Astrocyte of the cerebellum (primary cell): Measurements from ENCODE around the gene BNIP2.

ENCODE experiments used
- DNase-seq: peaks from one replicate; pipeline ENCODE4 v3.0.0-alpha.2; 2011; ENCODE audit warnings: low read depth
- H3K4me3 ChIP-seq: 2 replicates; pipeline ENCODE4 v1.5.1; 2011; ENCODE audit warnings: mild to moderate bottlenecking, low read depth, low read length, moderate library complexity
- CTCF ChIP-seq: IDR thresholded peaks from 2 replicates; pipeline ENCODE4 v1.5.1; 2012; ENCODE audit warnings: low read length, low read depth, moderate library complexity, mild to moderate bottlenecking; ENCODE audit errors: missing control alignments
- in situ Hi-C: cut with HindIII; loops from 2 replicates; pipeline ENCODE4 v1.10.0; 2017; ENCODE audit warnings: low sequenced_read_pairs

BNIP2 gene

GRCh38 chr15:59618406-59618805, 70.7 kb downstream of the BNIP2 start:
- in situ Hi-C loops: no loop called here
- TF ChIP-seq CTCF: no peak
- no peak for DNase-seq
- no peak overlapping the region for H3K4me3 ChIP-seq

- TF ChIP-seq CTCF: no peak
- DNase-seq: no peak
- no peak overlapping the region for H3K4me3 ChIP-seq
- in situ Hi-C loops: no loop called here
Measured at GRCh38 chr15:59616379-59616778, 72.7 kb downstream of the BNIP2 start.

- in situ Hi-C loops: no loop called here
- no peak overlapping the region for H3K4me3 ChIP-seq
- TF ChIP-seq CTCF: no peak
- DNase-seq: no peak
Measured at GRCh38 chr15:59615661-59616060, 73.5 kb downstream of the BNIP2 start.

GRCh38 chr15:59614153-59614552, 75.0 kb downstream of the BNIP2 start:
- no peak for TF ChIP-seq CTCF
- in situ Hi-C loops: no loop called here
- DNase-seq: no peak
- H3K4me3 ChIP-seq: no peak overlapping the region

GRCh38 chr15:59611276-59612260, 77.6 kb downstream of the BNIP2 start, which contains the start of gene GCNT3:
GCNT3 (plus strand) TSS chr15:59611783; CDS start chr15:59618239, 6,456 bp downstream.
- no peak within 1 kb of the TSS for H3K4me3 ChIP-seq
- TF ChIP-seq CTCF: no peak
- in situ Hi-C loops: no loop called here
- DNase-seq: no peak

- no peak for DNase-seq
- in situ Hi-C loops: no loop called here
- no peak overlapping the region for H3K4me3 ChIP-seq
Measured at GRCh38 chr15:59609730-59610712, 79.1 kb downstream of the BNIP2 start.

More at GRCh38 chr15:59609730-59610712, 79.1 kb downstream of the BNIP2 start:
- no peak for TF ChIP-seq CTCF
